OCI-LY7 (cell line): ENCODE measurements around the gene FAM187B. TPM values are rescaled to one million over a fixed set of nuclear protein-coding genes. Genes with fewer than 3 reads are reported as not detected.
A peak's percentile ranks its signal among the peaks of the same experiment; 100 is the strongest.

Source experiments
- BruUV-seq: library from RNA; stranded (reverse); fragments of 400-500 nt; replicated peaks from 2 replicates; lab custom pipeline; 2021; lab: Mats Ljungman, UMichigan
- CTCF ChIA-PET: fragments of 300-600 bp; sonication (Branson Sonifier 250); formaldehyde crosslinking; loops from one replicate; lab custom pipeline; 2022; ENCODE audit warnings: antibody characterized with exemption; ENCODE audit not compliant: unreplicated experiment; lab: Charles Lee
- POLR2A ChIA-PET: fragments of 300-600 bp; sonication (Branson Sonifier 250); formaldehyde crosslinking; loops from one replicate; lab custom pipeline; 2022; ENCODE audit warnings: antibody characterized with exemption; lab: Charles Lee
- DNase-seq: peaks from one replicate; pipeline ENCODE4 v3.0.0-alpha.2; 2015; ENCODE audit warnings: low spot score
- H2AFZ ChIP-seq: fragments of 200-600 bp; sonication (generic), shearing (Covaris generic); 2 replicates; pipeline ENCODE4 v1.6.1; 2014; ENCODE audit warnings: mild to moderate bottlenecking, antibody characterized with exemption, low read length, moderate library complexity
- H3K27ac ChIP-seq: fragments of 200-600 bp; sonication (generic); 2 replicates; pipeline ENCODE4 v1.5.1; 2014; ENCODE audit warnings: mixed run types, low read depth, mild to moderate bottlenecking, moderate library complexity, low read length, inconsistent platforms; ENCODE audit not compliant: poor library complexity, severe bottlenecking
- H3K36me3 ChIP-seq: fragments of 200-600 bp; sonication (generic); 2 replicates; pipeline ENCODE4 v1.6.1; 2014; ENCODE audit warnings: mild to moderate bottlenecking, antibody characterized with exemption, low read length, moderate library complexity, mixed read lengths; ENCODE audit not compliant: insufficient read depth
- H3K4me1 ChIP-seq: fragments of 200-600 bp; sonication (generic); 2 replicates; pipeline ENCODE4 v1.5.1; 2014; ENCODE audit warnings: mild to moderate bottlenecking, low read length; ENCODE audit not compliant: insufficient read depth, poor library complexity, severe bottlenecking
- H3K4me2 ChIP-seq: fragments of 200-600 bp; sonication (generic); 2 replicates; pipeline ENCODE4 v1.6.1; 2014; ENCODE audit warnings: mild to moderate bottlenecking, low read length
- H3K4me3 ChIP-seq: fragments of 200-600 bp; sonication (generic); 2 replicates; pipeline ENCODE4 v1.5.1; 2014; ENCODE audit warnings: mild to moderate bottlenecking, low read depth, low read length; ENCODE audit not compliant: poor library complexity, severe bottlenecking
- H3K79me2 ChIP-seq: fragments of 200-600 bp; sonication (generic); 2 replicates; pipeline ENCODE4 v1.6.1; 2016; ENCODE audit warnings: low read depth, mild to moderate bottlenecking, low read length, moderate library complexity, mixed read lengths; ENCODE audit not compliant: insufficient read depth
- H3K9me2 ChIP-seq: fragments of 200-600 bp; sonication (generic); 2 replicates; pipeline ENCODE4 v1.6.1; 2016; ENCODE audit warnings: mild to moderate bottlenecking, low read length, mixed read lengths; ENCODE audit not compliant: insufficient read depth
- H3K9me3 ChIP-seq: fragments of 200-600 bp; sonication (generic); 2 replicates; pipeline ENCODE4 v1.6.1; 2014; ENCODE audit warnings: mild to moderate bottlenecking, mixed run types, low read length, mixed read lengths
- H4K20me1 ChIP-seq: fragments of 200-600 bp; sonication (generic); 2 replicates; pipeline ENCODE4 v1.6.1; 2014; ENCODE audit warnings: mild to moderate bottlenecking, antibody characterized with exemption, low read length, moderate library complexity, mixed read lengths; ENCODE audit not compliant: insufficient read depth
- EZH2phosphoT487 ChIP-seq: fragments of 200-600 bp; sonication (generic); IDR thresholded peaks from 2 replicates; pipeline ENCODE4 v1.6.1; 2018; ENCODE audit warnings: low read depth, borderline replicate concordance, mild to moderate bottlenecking, mixed run types, antibody characterized with exemption, low read length, moderate library complexity, mixed read lengths
- intact Hi-C: fragments of 100-400 bp; cut with micrococcal nuclease; formaldehyde crosslinking; loops from one replicate; pipeline ENCODE4 v1.10.0; 2022; ENCODE audit not compliant: unreplicated experiment
- total RNA-seq, 2 experiments: library from RNA; depleted of rRNA in 1 of 2; stranded (reverse); fragments of >200 nt in 1 of 2; shearing (Covaris generic) in 1 of 2; gene quantifications; 2 replicates each; pipeline ENCODE4 v1.2.3, GENCODE V29; 2014 to 2022
- TF ChIP-seq, protein P1 (sequence below): fragments of 200-600 bp; sonication (generic); conservative IDR thresholded peaks from 2 replicates; pipeline ENCODE4 v1.5.1; 2014; ENCODE audit warnings: mild to moderate bottlenecking, antibody characterized with exemption, low read length, moderate library complexity, mixed read lengths

FAM187B gene
- total RNA-seq, 2 experiments from 2014 or later: not detected

DNA sequence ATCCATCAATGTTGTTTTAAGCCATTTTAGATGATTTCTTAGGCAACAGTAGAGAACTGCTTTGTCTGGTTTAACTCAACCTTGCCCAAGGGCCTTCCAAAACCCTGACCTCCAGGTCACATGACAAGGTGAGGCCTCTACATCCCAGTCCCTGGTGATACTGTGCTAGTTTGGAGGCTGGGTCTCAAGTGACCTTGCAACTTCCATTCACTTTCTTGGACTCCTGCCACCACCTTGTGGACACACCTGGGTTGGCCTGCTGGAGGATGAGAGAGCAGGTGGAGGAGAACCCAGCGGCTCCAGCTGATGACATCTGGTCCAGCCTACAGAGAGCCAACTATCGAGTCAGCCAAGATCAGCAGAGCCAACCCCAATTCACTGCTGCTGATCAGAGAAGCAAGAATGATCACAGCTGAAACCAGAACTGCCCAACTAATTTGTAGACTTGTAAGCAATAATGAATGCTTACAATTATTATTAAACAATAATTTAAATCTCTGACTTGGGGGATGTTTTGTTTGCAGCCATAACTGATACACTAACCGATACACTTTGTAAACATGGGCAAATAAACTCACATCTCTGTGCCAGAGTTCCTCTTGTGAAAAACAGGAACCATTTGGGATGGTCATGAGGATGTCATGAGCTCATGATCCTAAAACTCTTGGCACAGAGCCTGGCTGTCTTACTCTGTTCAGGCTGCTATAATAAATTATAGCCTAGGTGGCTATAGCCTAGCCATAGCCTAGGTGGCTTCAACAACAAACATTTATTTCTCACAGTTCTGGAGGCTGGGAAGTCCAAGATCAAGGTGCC lies 11.5 kb downstream of the FAM187B start:
- peaks cover 16% of the 10 kb centered on the region; the same call in 1 of the 2 replicates for H3K9me3 ChIP-seq
- H4K20me1 ChIP-seq: no peaks in the 10 kb centered on the region
- H3K79me2 ChIP-seq: no peaks in the 10 kb centered on the region
- H3K4me2 ChIP-seq: no peak overlapping the region
- H3K4me1 ChIP-seq: peaks cover 55% of the 10 kb centered on the region
- H3K9me2 ChIP-seq: no peaks in the 10 kb centered on the region
- DNase-seq: peak; percentile 82
- ChIA-PET CTCF (interaction anchor here (0.6 to 1.3 kb wide), 3 partner anchors 71 to 150 kb away, joined by 3 to 8 read pairs (median 3); no protein-coding TSS in a partner anchor), POLR2A (interaction anchor here (0.6 to 3.3 kb wide), 3 partner anchors 12 to 303 kb away, joined by 3 to 25 read pairs (median 3); partner anchors contain the start of gene FXYD7)
- no peaks in the 10 kb centered on the region for H3K36me3 ChIP-seq
- no peak overlapping the region for H3K4me3 ChIP-seq
- peak overlapping the region; percentile 30 for H3K27ac ChIP-seq
- H2AFZ ChIP-seq: peak overlapping the region; percentile 26; the same call in 1 of the 2 replicates
- intact Hi-C loops: loop anchor here (1.0 to 2.0 kb wide), 3 partner anchors 76 to 150 kb away; no protein-coding TSS in a partner anchor
- TF ChIP-seq, protein P1, sequence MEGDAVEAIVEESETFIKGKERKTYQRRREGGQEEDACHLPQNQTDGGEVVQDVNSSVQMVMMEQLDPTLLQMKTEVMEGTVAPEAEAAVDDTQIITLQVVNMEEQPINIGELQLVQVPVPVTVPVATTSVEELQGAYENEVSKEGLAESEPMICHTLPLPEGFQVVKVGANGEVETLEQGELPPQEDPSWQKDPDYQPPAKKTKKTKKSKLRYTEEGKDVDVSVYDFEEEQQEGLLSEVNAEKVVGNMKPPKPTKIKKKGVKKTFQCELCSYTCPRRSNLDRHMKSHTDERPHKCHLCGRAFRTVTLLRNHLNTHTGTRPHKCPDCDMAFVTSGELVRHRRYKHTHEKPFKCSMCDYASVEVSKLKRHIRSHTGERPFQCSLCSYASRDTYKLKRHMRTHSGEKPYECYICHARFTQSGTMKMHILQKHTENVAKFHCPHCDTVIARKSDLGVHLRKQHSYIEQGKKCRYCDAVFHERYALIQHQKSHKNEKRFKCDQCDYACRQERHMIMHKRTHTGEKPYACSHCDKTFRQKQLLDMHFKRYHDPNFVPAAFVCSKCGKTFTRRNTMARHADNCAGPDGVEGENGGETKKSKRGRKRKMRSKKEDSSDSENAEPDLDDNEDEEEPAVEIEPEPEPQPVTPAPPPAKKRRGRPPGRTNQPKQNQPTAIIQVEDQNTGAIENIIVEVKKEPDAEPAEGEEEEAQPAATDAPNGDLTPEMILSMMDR: peak; percentile 82
- no peak for TF ChIP-seq EZH2phosphoT487
- no TSS peak for BruUV-seq

DNA sequence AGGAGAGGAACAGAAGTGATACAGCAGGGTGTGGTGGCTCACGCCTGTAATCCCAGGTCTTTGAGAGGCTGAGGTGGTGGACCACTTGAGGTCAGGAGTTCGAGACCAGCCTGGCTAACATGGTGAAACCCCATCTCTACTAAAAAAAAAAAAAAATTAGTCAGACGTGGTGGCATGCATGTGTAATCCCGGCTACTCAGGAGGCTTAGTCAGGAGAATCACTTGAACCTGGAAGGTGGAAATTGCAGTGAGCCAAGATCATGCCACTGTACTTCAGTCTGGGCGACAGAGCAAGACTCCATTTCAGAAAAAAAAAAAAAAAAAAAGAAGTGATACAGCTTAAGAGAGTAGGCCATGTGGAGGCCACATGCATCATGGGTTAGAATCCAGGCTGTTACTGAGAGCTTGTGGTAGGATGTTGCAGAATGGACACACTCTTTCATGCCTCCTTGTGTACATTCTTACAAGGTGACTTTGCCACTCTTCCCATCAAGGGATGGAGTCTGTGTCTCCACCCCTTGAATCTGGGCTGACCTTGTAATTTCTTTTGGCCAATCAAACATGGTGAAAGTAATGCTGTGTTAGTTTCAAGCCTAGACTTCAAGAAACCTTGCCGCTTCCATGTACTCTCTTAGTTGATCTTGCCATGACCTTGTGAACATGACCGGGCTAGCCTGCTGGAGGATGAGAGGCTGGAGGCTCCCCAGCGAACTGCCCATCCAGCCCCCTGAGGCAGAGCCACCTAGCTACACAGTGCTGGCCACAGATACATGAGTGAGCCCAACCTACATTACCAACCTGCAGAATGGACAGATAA lies 12.3 kb downstream of the FAM187B start:
- DNase-seq: peak; percentile 31
- Histone ChIP-seq H3K27ac (peak overlapping the region; percentile 30), H3K4me1 (peaks cover 58% of the 10 kb centered on the region), H3K4me2 (no peak overlapping the region), H3K4me3 (no peak overlapping the region), H2AFZ (peak overlapping the region; percentile 26; the same call in 1 of the 2 replicates), H3K9me2 (no peaks in the 10 kb centered on the region), H4K20me1 (no peaks in the 10 kb centered on the region), H3K36me3 (no peaks in the 10 kb centered on the region), H3K79me2 (no peaks in the 10 kb centered on the region), H3K9me3 (peaks cover 16% of the 10 kb centered on the region; the same call in 1 of the 2 replicates)
- no TSS peak for BruUV-seq
- CTCF ChIA-PET: interaction anchor here (0.7 to 1.3 kb wide), 2 partner anchors 74 to 75 kb away, joined by 6 to 8 read pairs; no protein-coding TSS in a partner anchor
- intact Hi-C loops: loop anchor here (2.0 kb wide), 1 partner anchor 149 kb away; no protein-coding TSS in a partner anchor
- TF ChIP-seq, protein P1: no peak
- TF ChIP-seq EZH2phosphoT487: no peak
- POLR2A ChIA-PET: interaction anchor here (0.6 to 3.3 kb wide), 3 partner anchors 11 to 304 kb away, joined by 3 to 25 read pairs (median 3); partner anchors contain the start of gene FXYD7
